HepG2 (cell line): ENCODE measurements around the gene BCKDHB.
"Not testable (repeated sequence)": the region's sequence is repeated elsewhere in the genome, so short reads cannot be mapped to it uniquely, and the experiment has no call there.

Experiments used
- ESRRA ChIP-seq: sonication (generic); formaldehyde crosslinking; IDR thresholded peaks from 2 replicates; pipeline ENCODE4 v1.5.1; 2020; ENCODE audit warnings: mild to moderate bottlenecking, low read depth, missing genetic modification reagents
- MAZ ChIP-seq, 2 experiments: sonication (generic) in 1 of 2; formaldehyde crosslinking in 1 of 2; IDR thresholded peaks; 2 replicates each; pipeline versions ENCODE4 v1.5.0 to v1.6.1; 2012 to 2020; ENCODE audit warnings: low read depth in 2 of 2, mild to moderate bottlenecking in 2 of 2, borderline replicate concordance in 1 of 2, improper control_type of control experiment in 1 of 2, low read length in 1 of 2, missing genetic modification reagents in 1 of 2, moderate library complexity in 1 of 2
- ZNF263 ChIP-seq: sonication (generic); formaldehyde crosslinking; IDR thresholded peaks from 2 replicates; pipeline ENCODE4 v1.4.0; 2020; ENCODE audit warnings: missing genetic modification reagents
- ZNF589 ChIP-seq: sonication (generic); formaldehyde crosslinking; conservative IDR thresholded peaks from 2 replicates; pipeline ENCODE4 v1.8.0; 2022; ENCODE audit warnings: mild to moderate bottlenecking, moderate library complexity, missing genetic modification reagents
- TF ChIP-seq, protein P1 (sequence below): sonication (generic); formaldehyde crosslinking; IDR thresholded peaks from 2 replicates; pipeline ENCODE4 v1.5.0; 2020; ENCODE audit warnings: mild to moderate bottlenecking, missing genetic modification reagents, moderate library complexity
- TF ChIP-seq, protein P2 (sequence below): sonication (generic); formaldehyde crosslinking; IDR thresholded peaks from 2 replicates; pipeline ENCODE4 v1.8.1; 2023; ENCODE audit warnings: mild to moderate bottlenecking, missing genetic modification reagents

- TF ChIP-seq ZNF589 (CRISPR knock-in tag); MAZ (IDR thresholded peaks at IDR 0.05; ENCODE audit: borderline replicate concordance, low read depth, low read length); MAZ (CRISPR knock-in tag; IDR thresholded peaks at IDR 0.05; ENCODE audit: low read depth); ESRRA (CRISPR knock-in tag); ZNF263: not testable (repeated sequence)
- TF ChIP-seq, protein P1, sequence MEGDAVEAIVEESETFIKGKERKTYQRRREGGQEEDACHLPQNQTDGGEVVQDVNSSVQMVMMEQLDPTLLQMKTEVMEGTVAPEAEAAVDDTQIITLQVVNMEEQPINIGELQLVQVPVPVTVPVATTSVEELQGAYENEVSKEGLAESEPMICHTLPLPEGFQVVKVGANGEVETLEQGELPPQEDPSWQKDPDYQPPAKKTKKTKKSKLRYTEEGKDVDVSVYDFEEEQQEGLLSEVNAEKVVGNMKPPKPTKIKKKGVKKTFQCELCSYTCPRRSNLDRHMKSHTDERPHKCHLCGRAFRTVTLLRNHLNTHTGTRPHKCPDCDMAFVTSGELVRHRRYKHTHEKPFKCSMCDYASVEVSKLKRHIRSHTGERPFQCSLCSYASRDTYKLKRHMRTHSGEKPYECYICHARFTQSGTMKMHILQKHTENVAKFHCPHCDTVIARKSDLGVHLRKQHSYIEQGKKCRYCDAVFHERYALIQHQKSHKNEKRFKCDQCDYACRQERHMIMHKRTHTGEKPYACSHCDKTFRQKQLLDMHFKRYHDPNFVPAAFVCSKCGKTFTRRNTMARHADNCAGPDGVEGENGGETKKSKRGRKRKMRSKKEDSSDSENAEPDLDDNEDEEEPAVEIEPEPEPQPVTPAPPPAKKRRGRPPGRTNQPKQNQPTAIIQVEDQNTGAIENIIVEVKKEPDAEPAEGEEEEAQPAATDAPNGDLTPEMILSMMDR = not testable (repeated sequence)
- TF ChIP-seq, protein P2, sequence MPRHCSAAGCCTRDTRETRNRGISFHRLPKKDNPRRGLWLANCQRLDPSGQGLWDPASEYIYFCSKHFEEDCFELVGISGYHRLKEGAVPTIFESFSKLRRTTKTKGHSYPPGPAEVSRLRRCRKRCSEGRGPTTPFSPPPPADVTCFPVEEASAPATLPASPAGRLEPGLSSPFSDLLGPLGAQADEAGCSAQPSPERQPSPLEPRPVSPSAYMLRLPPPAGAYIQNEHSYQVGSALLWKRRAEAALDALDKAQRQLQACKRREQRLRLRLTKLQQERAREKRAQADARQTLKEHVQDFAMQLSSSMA (CRISPR knock-in tag) = not testable (repeated sequence)
Measured at GRCh38 chr6:80122576-80122975, 16.1 kb downstream of the BCKDHB start.
